ENCODE data around the gene DEDD2. TPM values are rescaled to one million over a fixed set of nuclear protein-coding genes. Genes with fewer than 3 reads are reported as not detected.

Gene DEDD2
- polyA plus RNA-seq, 1 of the 3 experiments (the other 2 are of a cell fraction), result 30.2 TPM

DNA sequence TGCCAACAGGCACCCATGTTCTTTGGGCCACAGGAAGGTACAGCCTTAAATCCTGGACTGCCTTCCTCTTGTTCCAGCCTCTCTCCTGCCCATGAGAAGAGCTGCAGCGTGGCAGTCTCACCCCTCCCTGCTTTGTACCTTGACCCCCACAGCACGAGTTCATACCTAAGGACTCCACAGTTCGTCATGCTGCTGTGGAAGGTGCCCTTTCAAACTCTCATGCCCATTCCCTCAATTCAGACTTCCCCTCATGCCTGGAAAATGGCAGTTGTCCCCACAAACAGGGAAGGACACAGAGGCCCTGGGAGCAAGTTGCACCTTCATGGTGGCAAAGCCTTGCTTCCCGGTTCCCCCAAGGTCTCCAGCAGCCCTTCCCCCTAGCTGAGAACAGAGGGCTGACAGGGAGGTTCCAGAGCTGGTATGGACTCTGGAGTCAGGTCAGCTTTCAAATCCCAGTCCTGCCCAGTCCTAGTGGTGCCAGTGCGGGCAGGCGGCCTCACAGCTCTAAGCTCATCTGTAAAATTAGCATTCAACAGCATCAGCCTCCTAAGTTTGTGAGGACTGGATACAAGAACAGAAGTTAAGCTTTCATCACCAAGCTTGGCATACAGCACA lies 16.3 kb upstream of the DEDD2 start:
- POLR2A ChIA-PET, result interaction anchor here (0.6 to 2.4 kb wide), 3 partner anchors 9 to 29 kb away, joined by 3 to 8 read pairs (median 3); partner anchors contain the start of gene GSK3A
- H3K36me3 ChIP-seq (replicated peaks in 1 of 2; ENCODE audit: control insufficient read depth in 1 of 2, insufficient read depth in 2 of 2, low read length in 1 of 2), result peaks cover 26 to 71% of the 10 kb centered on the region in 2 experiments

More for the DNA sequence above, 16.3 kb upstream of the DEDD2 start:
- TF ChIP-seq MAX (IDR thresholded peaks at IDR 0.05; ENCODE audit: low read depth), result no peak
- no peak for TF ChIP-seq POLR2AphosphoS5 (IDR thresholded peaks at IDR 0.05; ENCODE audit: low read depth, low read length)
- TF ChIP-seq EZH2phosphoT487 (IDR thresholded peaks at IDR 0.05; ENCODE audit: borderline replicate concordance, low read depth), result no peak
- TF ChIP-seq, protein P1, sequence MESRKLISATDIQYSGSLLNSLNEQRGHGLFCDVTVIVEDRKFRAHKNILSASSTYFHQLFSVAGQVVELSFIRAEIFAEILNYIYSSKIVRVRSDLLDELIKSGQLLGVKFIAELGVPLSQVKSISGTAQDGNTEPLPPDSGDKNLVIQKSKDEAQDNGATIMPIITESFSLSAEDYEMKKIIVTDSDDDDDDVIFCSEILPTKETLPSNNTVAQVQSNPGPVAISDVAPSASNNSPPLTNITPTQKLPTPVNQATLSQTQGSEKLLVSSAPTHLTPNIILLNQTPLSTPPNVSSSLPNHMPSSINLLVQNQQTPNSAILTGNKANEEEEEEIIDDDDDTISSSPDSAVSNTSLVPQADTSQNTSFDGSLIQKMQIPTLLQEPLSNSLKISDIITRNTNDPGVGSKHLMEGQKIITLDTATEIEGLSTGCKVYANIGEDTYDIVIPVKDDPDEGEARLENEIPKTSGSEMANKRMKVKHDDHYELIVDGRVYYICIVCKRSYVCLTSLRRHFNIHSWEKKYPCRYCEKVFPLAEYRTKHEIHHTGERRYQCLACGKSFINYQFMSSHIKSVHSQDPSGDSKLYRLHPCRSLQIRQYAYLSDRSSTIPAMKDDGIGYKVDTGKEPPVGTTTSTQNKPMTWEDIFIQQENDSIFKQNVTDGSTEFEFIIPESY (IDR thresholded peaks at IDR 0.05; ENCODE audit: borderline replicate concordance, low read depth), result no peak
- TF ChIP-seq JUND (IDR thresholded peaks at IDR 0.05), result no peak
- TF ChIP-seq TCF12 (IDR thresholded peaks at IDR 0.05), result no peak
- TF ChIP-seq MXI1 (IDR thresholded peaks at IDR 0.05; ENCODE audit: low read depth, low read length), result no peak
- TF ChIP-seq, protein P2, sequence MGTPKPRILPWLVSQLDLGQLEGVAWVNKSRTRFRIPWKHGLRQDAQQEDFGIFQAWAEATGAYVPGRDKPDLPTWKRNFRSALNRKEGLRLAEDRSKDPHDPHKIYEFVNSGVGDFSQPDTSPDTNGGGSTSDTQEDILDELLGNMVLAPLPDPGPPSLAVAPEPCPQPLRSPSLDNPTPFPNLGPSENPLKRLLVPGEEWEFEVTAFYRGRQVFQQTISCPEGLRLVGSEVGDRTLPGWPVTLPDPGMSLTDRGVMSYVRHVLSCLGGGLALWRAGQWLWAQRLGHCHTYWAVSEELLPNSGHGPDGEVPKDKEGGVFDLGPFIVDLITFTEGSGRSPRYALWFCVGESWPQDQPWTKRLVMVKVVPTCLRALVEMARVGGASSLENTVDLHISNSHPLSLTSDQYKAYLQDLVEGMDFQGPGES (IDR thresholded peaks at IDR 0.05; ENCODE audit: low read depth, low read length), result no peak
- no peak for TF ChIP-seq RCOR1 (IDR thresholded peaks at IDR 0.05; ENCODE audit: low read length)
- TF ChIP-seq GABPA (IDR thresholded peaks at IDR 0.05; ENCODE audit: low read depth), result no peak
- no peak for TF ChIP-seq ELF1 (IDR thresholded peaks at IDR 0.05)
- no peak for TF ChIP-seq GATA2 (CRISPR knock-in tag; IDR thresholded peaks at IDR 0.05)
- no peak for TF ChIP-seq PBX3 (IDR thresholded peaks at IDR 0.05)
- no peak for TF ChIP-seq FOXJ3 (CRISPR knock-in tag; IDR thresholded peaks at IDR 0.05)
- no peak for TF ChIP-seq CHD2 (IDR thresholded peaks at IDR 0.05; ENCODE audit: low read length, partially characterized antibody)
- Histone ChIP-seq H3K4me2 (no peak overlapping the region), H3K9ac (no peak overlapping the region), H4K20me1 (ENCODE audit: insufficient read depth) (peaks cover 22% of the 10 kb centered on the region), H3K9me3 (no peaks in the 10 kb centered on the region), H3K9me2 (no peaks in the 10 kb centered on the region), H3K27me3 (ENCODE audit: insufficient read depth) (no peaks in the 10 kb centered on the region), H3K4me1 (ENCODE audit: control insufficient read depth in 1 of 2, insufficient read depth in 2 of 2, low read depth in 1 of 2, low read length in 1 of 2) (no peaks in the 10 kb centered on the region; a peak in 1 of 4 replicates), H3K27ac (ENCODE audit: low read depth in 2 of 2, low read length in 1 of 2) (no peak overlapping the region), H3F3A (replicated peaks; ENCODE audit: insufficient read depth) (peaks cover 16% of the 10 kb centered on the region), H3K4me3 (ENCODE audit: low read depth in 2 of 2, low read length in 1 of 2) (no peak overlapping the region), H3K79me2 (ENCODE audit: insufficient read depth) (peaks cover 38% of the 10 kb centered on the region), H2AFZ (ENCODE audit: low read depth) (no peak overlapping the region)
- DNase-seq, result no peak
- WGBS (ENCODE audit: low lambda C conversion rate), result 91% methylated on average over 5 of the region's 6 CpGs
- CTCF ChIA-PET, result interaction anchor here (0.9 to 3.0 kb wide), 5 partner anchors 8 to 125 kb away, joined by 3 to 21 read pairs (median 4); partner anchors contain the start of gene GSK3A
